ENCODE measurements around the gene NFKBIB. TPM values are rescaled to one million over a fixed set of nuclear protein-coding genes. Genes with fewer than 3 reads are reported as not detected.
A peak's percentile ranks its signal among the peaks of the same experiment; 100 is the strongest.

Gene NFKBIB
- total and polyA plus RNA-seq, 2 of the 13 experiments (the other 11 are each of a cell fraction or from before 2014, with no cell fraction given): 8.6 to 14.9 TPM

DNA sequence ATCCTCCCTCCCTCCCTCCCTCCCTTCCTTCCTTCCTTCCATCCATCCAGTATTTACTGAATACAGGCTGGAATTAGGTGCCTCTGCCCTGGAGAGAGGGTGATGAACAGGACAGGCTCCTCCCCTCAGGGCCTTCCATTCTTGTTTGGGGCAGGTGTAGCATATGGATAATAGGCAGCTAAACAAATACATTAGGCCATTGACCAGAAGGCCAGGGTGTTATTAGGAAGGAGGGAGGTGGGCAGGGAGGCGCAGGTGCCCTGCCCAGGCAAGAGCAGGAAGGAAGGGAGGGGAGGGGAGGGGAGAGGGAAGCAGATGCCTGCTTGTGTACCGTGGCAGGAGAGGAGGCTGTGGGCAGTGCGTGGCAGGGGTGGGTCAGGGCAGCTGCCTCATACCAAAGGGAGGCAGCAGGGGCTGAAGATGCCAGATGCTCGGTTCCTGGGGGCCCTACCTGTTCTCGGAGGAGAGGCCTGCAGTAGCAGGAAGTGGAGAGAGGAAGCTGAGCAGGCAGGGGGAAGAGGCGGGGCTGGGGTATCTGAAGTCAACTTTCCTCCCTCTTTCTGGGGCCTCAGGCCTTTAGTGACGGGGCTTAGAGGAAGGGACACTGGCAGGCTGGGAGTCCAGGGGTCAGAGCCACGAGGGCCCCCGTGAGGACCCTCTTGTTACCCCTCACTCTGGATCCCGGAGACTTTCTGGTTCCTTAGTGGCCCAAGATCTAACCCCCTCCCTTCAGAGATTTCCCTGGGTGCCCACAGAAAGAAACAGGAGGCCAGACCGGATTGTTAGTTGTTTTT lies 21.8 kb upstream of the NFKBIB start, which contains the start of gene RINL (continued):
- TF ChIP-seq CENPBD1 (CRISPR knock-in tag; IDR thresholded peaks at IDR 0.05; ENCODE audit: borderline replicate concordance, low read depth): no peak
- peak; percentile 14 for TF ChIP-seq TEAD3 (CRISPR knock-in tag; optimal IDR thresholded peaks at IDR 0.05; ENCODE audit: borderline replicate concordance)
- TF ChIP-seq ELF3 (CRISPR knock-in tag; IDR thresholded peaks at IDR 0.05): peak; percentile 87
- TF ChIP-seq, protein P1, sequence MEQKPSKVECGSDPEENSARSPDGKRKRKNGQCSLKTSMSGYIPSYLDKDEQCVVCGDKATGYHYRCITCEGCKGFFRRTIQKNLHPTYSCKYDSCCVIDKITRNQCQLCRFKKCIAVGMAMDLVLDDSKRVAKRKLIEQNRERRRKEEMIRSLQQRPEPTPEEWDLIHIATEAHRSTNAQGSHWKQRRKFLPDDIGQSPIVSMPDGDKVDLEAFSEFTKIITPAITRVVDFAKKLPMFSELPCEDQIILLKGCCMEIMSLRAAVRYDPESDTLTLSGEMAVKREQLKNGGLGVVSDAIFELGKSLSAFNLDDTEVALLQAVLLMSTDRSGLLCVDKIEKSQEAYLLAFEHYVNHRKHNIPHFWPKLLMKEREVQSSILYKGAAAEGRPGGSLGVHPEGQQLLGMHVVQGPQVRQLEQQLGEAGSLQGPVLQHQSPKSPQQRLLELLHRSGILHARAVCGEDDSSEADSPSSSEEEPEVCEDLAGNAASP (CRISPR knock-in tag; IDR thresholded peaks at IDR 0.05; ENCODE audit: borderline replicate concordance): no peak
- TF ChIP-seq ZNF746 (CRISPR knock-in tag; IDR thresholded peaks at IDR 0.05): peak; percentile 48; the same call in 1 of the 2 replicates
- TF ChIP-seq, protein P2, sequence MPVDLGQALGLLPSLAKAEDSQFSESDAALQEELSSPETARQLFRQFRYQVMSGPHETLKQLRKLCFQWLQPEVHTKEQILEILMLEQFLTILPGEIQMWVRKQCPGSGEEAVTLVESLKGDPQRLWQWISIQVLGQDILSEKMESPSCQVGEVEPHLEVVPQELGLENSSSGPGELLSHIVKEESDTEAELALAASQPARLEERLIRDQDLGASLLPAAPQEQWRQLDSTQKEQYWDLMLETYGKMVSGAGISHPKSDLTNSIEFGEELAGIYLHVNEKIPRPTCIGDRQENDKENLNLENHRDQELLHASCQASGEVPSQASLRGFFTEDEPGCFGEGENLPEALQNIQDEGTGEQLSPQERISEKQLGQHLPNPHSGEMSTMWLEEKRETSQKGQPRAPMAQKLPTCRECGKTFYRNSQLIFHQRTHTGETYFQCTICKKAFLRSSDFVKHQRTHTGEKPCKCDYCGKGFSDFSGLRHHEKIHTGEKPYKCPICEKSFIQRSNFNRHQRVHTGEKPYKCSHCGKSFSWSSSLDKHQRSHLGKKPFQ (CRISPR knock-in tag; IDR thresholded peaks at IDR 0.05; ENCODE audit: insufficient replicate concordance): no peak
- no peak for TF ChIP-seq ZNF781 (CRISPR knock-in tag; IDR thresholded peaks at IDR 0.05; ENCODE audit: borderline replicate concordance, not compliant biosample characterization)
- no peak for TF ChIP-seq ZNF460 (CRISPR knock-in tag; IDR thresholded peaks at IDR 0.05; ENCODE audit: borderline replicate concordance)
- no peak for TF ChIP-seq ZNF234 (CRISPR knock-in tag; conservative IDR thresholded peaks at IDR 0.05)
- no peak for TF ChIP-seq MXD1 (CRISPR knock-in tag; IDR thresholded peaks at IDR 0.05)
- TF ChIP-seq SOX6 (IDR thresholded peaks at IDR 0.05): no peak
- TF ChIP-seq SOX6 (CRISPR knock-in tag; IDR thresholded peaks at IDR 0.05): peak; percentile 24; the same call in 1 of the 2 replicates
- TF ChIP-seq CEBPG (CRISPR knock-in tag; IDR thresholded peaks at IDR 0.05): no peak
- no peak for TF ChIP-seq ZNF12 (CRISPR knock-in tag; IDR thresholded peaks at IDR 0.05)
- no peak for TF ChIP-seq ZNF282 (IDR thresholded peaks at IDR 0.05; ENCODE audit: partially characterized antibody)
- TF ChIP-seq ZBTB40 (IDR thresholded peaks at IDR 0.05): no peak
- no peak for TF ChIP-seq ZBTB40 (CRISPR knock-in tag; IDR thresholded peaks at IDR 0.05)
